ENCODE data around the gene HIVEP2. TPM values are rescaled to one million over a fixed set of nuclear protein-coding genes. Genes with fewer than 3 reads are reported as not detected.

The HIVEP2 gene
- total and polyA plus RNA-seq, 2 donors (not counting 3 experiments of a cell fraction or from before 2014, with no cell fraction given), result 1.3 to 4.7 TPM

GRCh38 chr6:142908235-142908634, 36.7 kb downstream of the HIVEP2 start:
- Histone ChIP-seq H3K79me2 (ENCODE audit: control insufficient read depth, insufficient read depth, low read length) (no peaks in the 10 kb centered on the region), H3K4me2 (ENCODE audit: insufficient read depth, low read length) (no peak overlapping the region), H3K9ac (replicated peaks; ENCODE audit: extremely low read depth, insufficient read depth, low read length) (no peak overlapping the region), H2AFZ (ENCODE audit: low read depth, low read length) (no peak overlapping the region), H3K9me1 (replicated peaks; ENCODE audit: control insufficient read depth, extremely low read depth, insufficient read depth, low read length) (no peaks in the 10 kb centered on the region), H3K4me1 (ENCODE audit: control insufficient read depth, extremely low read depth, insufficient read depth, low read length) (peaks cover under 1% of the 10 kb centered on the region), H3K27me3 (ENCODE audit: control insufficient read depth in 2 of 2, insufficient read depth in 2 of 2, low read length in 2 of 2) (no peaks in the 10 kb centered on the region), H3K27ac (ENCODE audit: insufficient read depth, low read depth, low read length) (no peak overlapping the region), H4K20me1 (replicated peaks; ENCODE audit: control insufficient read depth, extremely low read depth, insufficient read depth, low read length) (no peaks in the 10 kb centered on the region), H3K9me3 (replicated peaks; ENCODE audit: control insufficient read depth, insufficient read depth, low read length) (no peaks in the 10 kb centered on the region), H3K36me3 (ENCODE audit: control insufficient read depth in 2 of 2, extremely low read depth in 1 of 2, insufficient read depth in 2 of 2, low read length in 2 of 2) (no peaks in the 10 kb centered on the region), H3K4me3 (replicated peaks in 1 of 3; ENCODE audit: insufficient read depth in 1 of 3, low read depth in 1 of 3, low read length in 3 of 3) (no peak overlapping the region)
- TF ChIP-seq, protein P1, sequence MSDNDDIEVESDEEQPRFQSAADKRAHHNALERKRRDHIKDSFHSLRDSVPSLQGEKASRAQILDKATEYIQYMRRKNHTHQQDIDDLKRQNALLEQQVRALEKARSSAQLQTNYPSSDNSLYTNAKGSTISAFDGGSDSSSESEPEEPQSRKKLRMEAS (IDR thresholded peaks at IDR 0.05; ENCODE audit: insufficient read depth, insufficient read length), result no peak
- TF ChIP-seq POLR2A (IDR thresholded peaks at IDR 0.05; ENCODE audit: low read depth, low read length) (no peak), FOS (IDR thresholded peaks at IDR 0.05; ENCODE audit: borderline replicate concordance, insufficient read depth, low read length) (no peak), GATA2 (IDR thresholded peaks at IDR 0.05; ENCODE audit: insufficient read depth, insufficient read length, low read depth, low read length) (no peak), JUN (IDR thresholded peaks at IDR 0.05; ENCODE audit: borderline replicate concordance, insufficient read depth, insufficient read length, low read depth) (no peak), MYC (IDR thresholded peaks at IDR 0.05; ENCODE audit: low read depth, low read length) (no peak), EZH2 (IDR thresholded peaks at IDR 0.05; ENCODE audit: borderline replicate concordance, low read depth, low read length, severe bottlenecking) (no peak), POLR2AphosphoS5 (IDR thresholded peaks at IDR 0.05; ENCODE audit: insufficient read depth, low read depth, low read length) (no peak), CTCF (IDR thresholded peaks at IDR 0.05; ENCODE audit: extremely low read depth in 1 of 2, insufficient read depth in 1 of 2, low read depth in 1 of 2, low read length in 2 of 2) (no peak)
- FAIRE-seq (no peak), DNase-seq (ENCODE audit: low read depth, low spot score) (no peak)
- ChIA-PET CTCF (no interaction called here), POLR2A (no interaction called here)
- no TSS peak for BruUV-seq (replicated peaks)
- intact Hi-C loops (cut with micrococcal nuclease) (no loop called here), dilution Hi-C loops (cut with MboI; ENCODE audit: extremely low pct_ligation_motif_present, low sequenced_read_pairs) (no loop called here)
